ENCODE results near the gene TRIM44. TPM values are rescaled to one million over a fixed set of nuclear protein-coding genes. Genes with fewer than 3 reads are reported as not detected.
"Not testable (repeated sequence)": the region's sequence is repeated elsewhere in the genome, so short reads cannot be mapped to it uniquely, and the experiment has no call there.

The TRIM44 gene
- total RNA-seq, 3 donors from 2014 or later, result 31.2 to 47.0 (median 33.1) TPM

- Histone ChIP-seq H3K36me3 (no peaks in the 10 kb centered on the region), H3K4me3 (no peak overlapping the region), H3K27ac (no peak overlapping the region), H3K4me1 (no peaks in the 10 kb centered on the region), H3K9me3 (no peaks in the 10 kb centered on the region), H3K27me3 (no peaks in the 10 kb centered on the region)
- no peak for TF ChIP-seq POLR2A (IDR thresholded peaks at IDR 0.05)
- DNase-seq (ENCODE audit: low spot score in 2 of 2), result no peak
- intact Hi-C loops (cut with DNase I; ENCODE audit: low total_unique reads), result no loop called here
Observed at GRCh38 chr11:35852056-35852455, 189.5 kb downstream of the TRIM44 start.

DNA sequence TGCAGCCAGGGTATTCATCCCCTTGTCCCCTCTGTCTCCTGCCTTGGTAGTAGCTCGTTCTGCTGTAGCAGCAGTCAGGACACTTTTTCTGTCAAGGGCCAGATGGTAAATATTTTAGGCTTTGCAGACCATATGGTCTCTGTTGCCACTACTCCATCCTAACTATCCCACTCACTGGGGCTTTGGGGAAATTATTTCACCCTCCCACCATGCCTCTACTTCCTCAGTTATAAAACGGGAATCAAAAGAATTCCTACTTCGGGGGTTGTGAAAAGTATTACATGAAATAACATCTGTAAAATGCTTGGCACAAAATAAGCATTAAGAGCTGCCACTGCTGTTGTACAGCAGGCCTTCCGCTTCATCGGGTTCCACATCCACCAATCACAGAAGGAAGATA is 191.4 kb downstream of the TRIM44 start:
- Histone ChIP-seq H3K27me3 (no peaks in the 10 kb centered on the region), H3K4me3 (no peak overlapping the region), H3K36me3 (no peaks in the 10 kb centered on the region), H3K27ac (no peak overlapping the region), H3K9me3 (no peaks in the 10 kb centered on the region), H3K4me1 (no peaks in the 10 kb centered on the region)
- intact Hi-C loops (cut with DNase I; ENCODE audit: low total_unique reads), result loop anchor here (2.0 kb wide), 1 partner anchor 13 kb away; no protein-coding TSS in a partner anchor
- TF ChIP-seq CTCF (IDR thresholded peaks at IDR 0.05) (no peak), POLR2A (IDR thresholded peaks at IDR 0.05) (no peak), POLR2AphosphoS5 (IDR thresholded peaks at IDR 0.05) (no peak)
- no peak for DNase-seq (ENCODE audit: low spot score in 2 of 2)

- intact Hi-C loops (cut with DNase I; ENCODE audit: low total_unique reads), result loop anchor here (2.0 kb wide), 1 partner anchor 15 kb away; no protein-coding TSS in a partner anchor
- H3K27me3 ChIP-seq, result no peaks in the 10 kb centered on the region
Observed at GRCh38 chr11:35855671-35856070, 193.1 kb downstream of the TRIM44 start.

DNA sequence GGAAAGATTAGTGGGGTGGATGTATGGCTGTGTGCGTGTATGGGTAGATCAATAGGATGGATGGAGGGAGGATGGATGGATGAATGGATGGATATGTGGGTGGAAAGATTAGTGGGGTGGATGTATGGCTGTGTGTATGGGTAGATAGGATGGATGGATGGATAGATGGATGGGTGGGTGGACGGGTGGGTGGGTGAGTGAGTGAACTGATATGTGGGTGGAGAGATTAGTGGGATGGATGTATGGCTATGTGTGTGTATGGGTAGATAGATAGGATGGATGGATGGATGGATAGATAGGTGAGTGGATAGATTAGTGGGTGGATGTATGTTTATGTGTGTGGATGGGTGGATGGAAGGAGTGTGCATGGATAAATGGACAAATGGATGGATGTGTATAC is 193.7 kb downstream of the TRIM44 start:
- no peak for TF ChIP-seq POLR2A (IDR thresholded peaks at IDR 0.05)
- no peak for TF ChIP-seq POLR2AphosphoS5 (IDR thresholded peaks at IDR 0.05)
- H3K4me1 ChIP-seq, result no peaks in the 10 kb centered on the region
- intact Hi-C loops (cut with DNase I; ENCODE audit: low total_unique reads), result no loop called here
- no peak for DNase-seq (ENCODE audit: low spot score in 2 of 2)
- no peaks in the 10 kb centered on the region for H3K9me3 ChIP-seq
- H3K4me3 ChIP-seq, result no peak overlapping the region
- no peaks in the 10 kb centered on the region for H3K27me3 ChIP-seq
- no peak overlapping the region for H3K27ac ChIP-seq
- H3K36me3 ChIP-seq, result no peaks in the 10 kb centered on the region

More at GRCh38 chr11:35855671-35856070, 193.1 kb downstream of the TRIM44 start:
- Histone ChIP-seq H3K4me1 (no peaks in the 10 kb centered on the region), H3K36me3 (no peaks in the 10 kb centered on the region), H3K9me3 (no peaks in the 10 kb centered on the region), H3K27ac (no peak overlapping the region), H3K4me3 (no peak overlapping the region)
- DNase-seq (ENCODE audit: low spot score in 2 of 2), result no peak
- TF ChIP-seq POLR2A (IDR thresholded peaks at IDR 0.05) (no peak), CTCF (IDR thresholded peaks at IDR 0.05) (no peak), POLR2AphosphoS5 (IDR thresholded peaks at IDR 0.05) (no peak)

DNA sequence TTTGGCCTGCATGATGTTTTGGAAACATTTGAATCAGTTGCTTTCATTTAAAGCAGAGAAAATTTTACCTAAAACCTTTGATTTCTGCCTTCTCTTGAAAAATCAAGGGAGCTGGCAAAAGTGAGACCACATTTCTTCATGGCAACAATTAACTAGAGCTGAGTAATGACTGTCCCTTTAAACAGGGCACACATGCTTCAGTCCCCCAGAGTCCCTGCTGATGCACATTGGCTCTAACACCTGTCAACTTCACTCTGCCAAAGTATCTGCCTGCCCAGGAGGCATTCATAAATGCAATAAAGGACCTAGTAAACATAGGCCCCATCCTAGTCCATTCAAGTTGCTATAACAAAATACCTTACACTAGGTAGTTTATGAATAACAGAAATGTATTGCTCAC is 194.2 kb downstream of the TRIM44 start:
- Histone ChIP-seq H3K27me3 (no peaks in the 10 kb centered on the region), H3K4me1 (no peaks in the 10 kb centered on the region), H3K9me3 (no peaks in the 10 kb centered on the region), H3K36me3 (no peaks in the 10 kb centered on the region), H3K27ac (no peak overlapping the region), H3K4me3 (no peak overlapping the region)
- TF ChIP-seq POLR2AphosphoS5 (IDR thresholded peaks at IDR 0.05), result no peak
- intact Hi-C loops (cut with DNase I; ENCODE audit: low total_unique reads), result no loop called here
- DNase-seq (ENCODE audit: low spot score in 2 of 2), result no peak

- no peak for TF ChIP-seq POLR2AphosphoS5 (IDR thresholded peaks at IDR 0.05)
- TF ChIP-seq POLR2A (IDR thresholded peaks at IDR 0.05), result no peak
- no peak for TF ChIP-seq CTCF (IDR thresholded peaks at IDR 0.05)
- Histone ChIP-seq H3K4me1 (no peaks in the 10 kb centered on the region), H3K27me3 (no peaks in the 10 kb centered on the region), H3K36me3 (no peaks in the 10 kb centered on the region), H3K27ac (no peak overlapping the region), H3K9me3 (no peaks in the 10 kb centered on the region), H3K4me3 (no peak overlapping the region)
- intact Hi-C loops (cut with DNase I; ENCODE audit: low total_unique reads), result no loop called here
- DNase-seq (ENCODE audit: low spot score in 2 of 2), result no peak
Observed at GRCh38 chr11:35857922-35858321, 195.3 kb downstream of the TRIM44 start.

- H3K27me3 ChIP-seq, result no peaks in the 10 kb centered on the region
- intact Hi-C loops (cut with DNase I; ENCODE audit: low total_unique reads), result no loop called here
- no peaks in the 10 kb centered on the region for H3K36me3 ChIP-seq
- no peaks in the 10 kb centered on the region for H3K4me1 ChIP-seq
- H3K27ac ChIP-seq, result no peak overlapping the region
- TF ChIP-seq CTCF (IDR thresholded peaks at IDR 0.05), result no peak
- no peak for TF ChIP-seq POLR2AphosphoS5 (IDR thresholded peaks at IDR 0.05)
- TF ChIP-seq POLR2A (IDR thresholded peaks at IDR 0.05), result no peak
- H3K9me3 ChIP-seq, result no peaks in the 10 kb centered on the region
- no peak overlapping the region for H3K4me3 ChIP-seq
- no peak for DNase-seq (ENCODE audit: low spot score in 2 of 2)
Observed at GRCh38 chr11:35859301-35859700, 196.7 kb downstream of the TRIM44 start.

DNA sequence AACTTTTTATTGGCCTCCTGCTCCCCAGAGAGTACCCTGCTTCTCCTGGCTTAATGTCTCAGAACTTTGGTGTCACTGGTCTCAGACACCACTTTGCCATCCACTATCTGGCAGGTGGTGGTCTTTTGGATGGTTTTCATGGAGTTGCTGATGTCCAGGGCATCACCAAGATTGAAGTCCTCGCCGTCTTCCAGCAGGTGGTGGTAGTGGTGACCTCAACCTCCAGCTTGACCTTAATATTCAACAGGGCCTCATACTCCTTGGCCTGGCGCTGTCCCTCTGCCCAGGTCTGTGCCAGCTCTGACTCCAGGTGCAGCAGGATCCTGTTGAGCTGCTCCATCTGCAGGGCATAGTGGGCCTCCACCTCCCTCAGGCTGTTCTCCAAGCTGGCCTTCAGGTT is 197.6 kb downstream of the TRIM44 start:
- H3K27me3 ChIP-seq; DNase-seq (ENCODE audit: low spot score in 2 of 2); H3K4me1 ChIP-seq; H3K9me3 ChIP-seq; H3K36me3 ChIP-seq; H3K4me3 ChIP-seq; H3K27ac ChIP-seq; intact Hi-C loops (cut with DNase I; ENCODE audit: low total_unique reads): not testable (repeated sequence)

All from breast epithelium (tissue), 4 donors.